Suppressor macrophage treated with lipopolysaccharide for 1 hour (primary cell): Measurements from ENCODE around the gene YPEL2.
"Not testable (repeated sequence)": the region's sequence is repeated elsewhere in the genome, so short reads cannot be mapped to it uniquely, and the experiment has no call there.

Experiments
- DNase-seq, 3 donors: peaks; one replicate each; pipeline ENCODE4 v3.0.0-alpha.2; 2020 to 2022

YPEL2 gene

GRCh38 chr17:59378675-59379074 is 47.2 kb downstream of the YPEL2 start:
- DNase-seq, result no peak

DNA sequence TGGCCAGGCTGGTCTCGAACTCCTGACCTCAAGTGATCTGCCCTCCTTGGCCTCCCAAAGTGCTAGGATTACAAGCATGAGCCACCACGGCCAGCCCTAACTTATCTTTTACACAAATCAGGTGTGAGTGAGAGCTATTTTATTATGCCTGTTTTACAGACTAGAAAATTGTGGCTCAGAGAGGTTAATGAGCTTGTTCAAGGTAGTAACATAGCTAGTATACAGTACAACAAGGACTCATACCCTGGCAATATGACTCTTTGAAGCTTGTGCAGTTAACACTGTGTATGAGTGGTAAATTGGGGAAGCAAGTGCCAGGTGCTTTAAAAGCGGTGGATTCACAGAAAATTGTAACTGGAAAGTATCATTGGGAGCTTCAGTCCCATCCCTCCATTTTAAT is 49.0 kb downstream of the YPEL2 start:
- DNase-seq, result no peak

DNA sequence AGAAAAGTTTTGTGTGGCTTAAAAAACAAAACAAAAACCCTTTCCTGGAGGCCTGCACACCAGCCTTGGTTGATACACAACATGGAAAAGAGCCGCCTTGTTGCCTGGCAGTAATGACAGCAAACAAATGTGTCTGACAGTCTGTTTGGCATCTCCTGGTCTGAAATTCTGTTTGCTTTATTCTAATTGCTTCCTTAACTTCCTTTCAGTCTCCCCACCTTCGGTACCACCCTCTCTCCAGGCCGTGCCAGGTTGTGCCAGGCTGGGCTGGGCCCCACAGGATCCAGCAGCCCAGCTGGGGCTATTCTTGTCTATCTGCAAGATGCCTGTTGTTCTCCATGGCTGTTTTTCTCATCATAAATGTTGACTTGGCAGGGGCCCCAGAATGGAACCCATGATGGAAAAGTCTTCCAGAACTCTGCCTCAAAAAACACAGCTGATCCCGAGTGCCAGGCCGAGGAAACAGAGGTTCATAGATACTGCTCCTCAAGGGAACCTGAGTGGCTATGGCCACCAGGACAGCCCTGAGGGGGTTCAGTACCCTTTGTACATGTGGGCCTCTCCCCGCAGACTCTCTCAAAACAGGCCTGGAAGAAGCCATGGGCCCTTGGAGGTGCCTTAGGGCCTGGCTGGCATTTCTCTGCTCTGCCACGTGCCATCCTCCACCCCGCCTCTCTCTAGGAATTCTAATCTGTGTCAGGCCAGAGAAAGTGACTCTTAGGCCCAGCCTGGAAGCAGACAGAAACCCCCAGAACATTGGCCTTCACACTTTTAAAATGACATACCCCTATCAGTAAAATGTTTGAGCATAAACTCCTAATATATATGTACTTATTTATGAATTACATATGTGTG is 50.5 kb downstream of the YPEL2 start:
- DNase-seq, result no peak

- no peak for DNase-seq
These were observed 52.4 kb downstream of the YPEL2 start for GRCh38 chr17:59383893-59384292.

GRCh38 chr17:59387351-59388068 is 56.1 kb downstream of the YPEL2 start:
- DNase-seq, result no peak

- DNase-seq, result no peak
These were observed 56.7 kb downstream of the YPEL2 start for GRCh38 chr17:59388069-59388556.

DNA sequence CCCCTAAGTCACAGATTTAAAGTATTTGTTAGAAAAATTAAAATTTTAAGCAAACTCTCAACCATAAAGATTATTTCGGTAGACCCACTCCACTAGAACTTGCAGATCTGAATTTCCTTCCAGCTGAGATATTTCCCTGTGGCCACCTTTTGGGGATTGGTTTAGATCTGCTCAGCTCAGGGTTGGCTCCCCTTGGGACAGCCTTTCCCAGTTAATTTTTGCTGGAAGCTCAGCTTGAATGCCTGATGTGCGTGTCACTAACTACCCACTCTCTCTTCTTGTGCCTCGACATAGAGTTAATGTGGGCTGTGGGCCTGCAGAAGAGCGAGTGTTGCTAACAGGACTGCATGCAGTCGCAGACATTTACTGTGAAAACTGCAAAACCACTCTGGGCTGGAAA is 57.6 kb downstream of the YPEL2 start:
- DNase-seq, result no peak

DNA sequence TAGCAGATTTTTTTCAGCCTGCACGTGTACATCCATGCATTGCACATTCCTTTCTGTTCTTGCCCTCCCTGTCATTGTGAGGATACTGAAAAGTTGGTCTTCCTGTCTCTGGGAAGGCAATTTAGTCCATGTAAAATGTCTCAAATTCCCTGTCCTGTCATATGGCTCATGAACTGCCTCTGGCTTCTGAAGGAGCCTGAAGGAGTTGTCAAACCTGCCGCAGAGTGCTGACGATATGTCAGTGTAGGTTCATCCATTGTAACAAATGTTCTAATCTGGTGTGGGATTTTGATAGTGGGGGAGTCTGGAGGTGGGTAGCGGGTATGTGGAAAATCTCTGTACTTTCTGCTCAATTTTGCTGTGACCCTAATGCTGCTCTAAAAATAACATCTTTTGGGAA is 59.6 kb downstream of the YPEL2 start:
- DNase-seq, result no peak

GRCh38 chr17:59392973-59393679 is 61.7 kb downstream of the YPEL2 start:
- DNase-seq, result no peak

GRCh38 chr17:59393742-59394410 is 62.4 kb downstream of the YPEL2 start:
- not testable (repeated sequence) for DNase-seq

DNA sequence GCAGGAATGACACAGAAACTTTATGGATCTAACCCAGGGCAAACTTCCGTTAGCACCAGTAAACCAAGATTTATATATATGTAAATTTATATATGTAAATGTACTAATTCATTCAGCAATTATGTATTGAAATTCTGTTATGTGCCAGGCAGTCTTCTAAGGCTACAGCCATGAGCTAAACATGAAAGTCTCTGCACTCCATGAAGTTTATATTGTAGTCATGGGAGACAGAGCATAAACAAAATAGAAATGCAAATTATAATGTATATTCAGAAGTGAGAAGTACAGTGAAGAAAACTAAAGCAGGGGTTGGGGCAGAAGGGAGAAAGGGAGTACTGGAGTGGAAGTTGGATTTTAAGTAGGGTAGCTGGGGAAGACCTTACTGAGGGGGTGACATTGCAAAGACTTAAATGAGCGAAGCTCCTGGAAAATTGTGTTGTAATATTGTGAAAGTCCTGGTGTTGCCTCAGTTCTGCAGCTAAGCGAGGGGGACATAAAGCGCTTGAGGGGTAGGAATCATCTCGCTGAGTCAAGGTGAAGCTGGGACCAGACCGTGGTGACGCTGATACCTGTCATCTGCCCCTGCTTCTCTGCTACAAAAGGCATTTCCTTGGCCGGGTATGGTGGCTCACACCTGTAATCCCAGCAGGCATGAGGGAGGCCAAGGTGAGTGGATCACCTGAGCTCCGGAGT is 64.8 kb downstream of the YPEL2 start:
- DNase-seq, result no peak

DNA sequence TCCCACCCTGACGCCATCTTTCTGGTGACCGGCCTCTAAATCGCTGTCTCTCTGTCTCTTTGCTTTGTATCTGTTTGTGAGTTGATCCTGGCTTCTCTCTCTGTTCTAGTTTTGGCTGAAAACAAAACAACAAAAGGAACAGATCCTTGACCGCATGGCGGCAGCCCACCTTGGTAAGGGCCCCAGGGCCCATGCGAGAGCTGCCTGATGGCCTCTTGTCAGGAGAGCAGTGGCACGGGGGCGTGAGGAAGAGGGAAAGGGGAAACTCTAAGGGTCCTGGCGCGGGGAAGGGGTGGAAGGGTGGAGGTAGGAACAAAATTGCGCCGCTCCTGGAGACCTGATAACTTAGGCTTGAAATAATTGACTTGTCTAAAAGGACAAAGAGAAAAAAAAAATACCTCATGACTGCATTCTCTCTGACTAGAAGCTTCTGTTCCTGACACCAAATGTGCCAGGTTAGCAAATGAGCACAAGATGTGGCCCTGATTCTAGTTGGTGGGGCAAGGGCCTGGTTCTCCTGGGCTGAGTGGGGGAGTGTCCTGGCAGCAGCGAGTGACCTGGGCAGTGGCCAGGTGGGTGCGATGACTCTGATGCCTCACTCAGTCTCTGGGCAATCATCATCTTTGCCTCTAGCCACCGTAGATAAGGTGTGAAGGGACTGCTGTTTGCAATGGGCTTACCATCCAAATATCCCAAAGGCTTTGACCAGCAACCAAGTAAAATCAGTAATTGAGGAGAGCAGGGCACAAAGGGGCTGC is 66.0 kb downstream of the YPEL2 start:
- DNase-seq, result no peak

GRCh38 chr17:59399914-59400313 is 68.5 kb downstream of the YPEL2 start:
- no peak for DNase-seq

GRCh38 chr17:59400858-59401257 is 69.4 kb downstream of the YPEL2 start:
- DNase-seq, result no peak

DNA sequence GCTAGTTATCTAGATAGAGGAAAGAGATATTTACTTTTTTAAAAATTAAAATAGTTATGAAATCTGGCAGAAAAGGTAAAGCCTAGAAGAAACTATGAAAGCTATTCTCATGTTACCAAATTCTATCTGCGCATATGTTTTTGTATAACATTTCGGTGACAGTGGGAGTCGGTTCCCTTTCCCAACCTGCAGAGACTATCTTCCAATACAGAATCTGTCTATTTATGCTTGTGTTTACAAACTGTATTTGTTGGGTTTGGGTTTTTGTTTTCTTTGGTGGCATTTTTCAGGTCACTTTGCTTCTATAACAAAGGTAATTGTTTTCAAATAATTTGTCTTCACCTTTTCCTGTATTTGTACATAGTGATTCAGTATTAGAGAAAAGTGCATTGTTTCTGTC is 69.8 kb downstream of the YPEL2 start:
- no peak for DNase-seq

- no peak for DNase-seq
These were observed 70.3 kb downstream of the YPEL2 start for GRCh38 chr17:59401725-59402124.

GRCh38 chr17:59402760-59403159 is 71.3 kb downstream of the YPEL2 start:
- DNase-seq, result no peak

DNA sequence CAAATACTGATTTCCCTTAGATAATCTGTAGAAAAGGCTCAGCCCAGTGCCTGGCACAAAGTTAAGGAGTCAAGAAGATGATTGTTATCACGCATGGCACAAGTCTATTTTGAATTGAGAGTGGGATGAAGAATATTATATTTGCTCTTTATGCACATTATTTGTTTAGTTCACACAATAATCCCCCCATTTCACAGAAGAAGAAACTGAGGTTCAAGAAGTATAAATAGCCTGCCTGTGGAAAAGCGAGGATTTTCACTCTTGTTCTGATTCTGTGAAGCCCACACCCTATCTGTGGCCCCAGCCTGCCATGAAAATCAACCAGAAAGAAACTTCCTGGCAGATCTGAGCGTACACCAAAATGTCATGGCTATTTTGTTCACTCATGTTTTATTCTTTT is 73.0 kb downstream of the YPEL2 start:
- DNase-seq, result no peak

DNA sequence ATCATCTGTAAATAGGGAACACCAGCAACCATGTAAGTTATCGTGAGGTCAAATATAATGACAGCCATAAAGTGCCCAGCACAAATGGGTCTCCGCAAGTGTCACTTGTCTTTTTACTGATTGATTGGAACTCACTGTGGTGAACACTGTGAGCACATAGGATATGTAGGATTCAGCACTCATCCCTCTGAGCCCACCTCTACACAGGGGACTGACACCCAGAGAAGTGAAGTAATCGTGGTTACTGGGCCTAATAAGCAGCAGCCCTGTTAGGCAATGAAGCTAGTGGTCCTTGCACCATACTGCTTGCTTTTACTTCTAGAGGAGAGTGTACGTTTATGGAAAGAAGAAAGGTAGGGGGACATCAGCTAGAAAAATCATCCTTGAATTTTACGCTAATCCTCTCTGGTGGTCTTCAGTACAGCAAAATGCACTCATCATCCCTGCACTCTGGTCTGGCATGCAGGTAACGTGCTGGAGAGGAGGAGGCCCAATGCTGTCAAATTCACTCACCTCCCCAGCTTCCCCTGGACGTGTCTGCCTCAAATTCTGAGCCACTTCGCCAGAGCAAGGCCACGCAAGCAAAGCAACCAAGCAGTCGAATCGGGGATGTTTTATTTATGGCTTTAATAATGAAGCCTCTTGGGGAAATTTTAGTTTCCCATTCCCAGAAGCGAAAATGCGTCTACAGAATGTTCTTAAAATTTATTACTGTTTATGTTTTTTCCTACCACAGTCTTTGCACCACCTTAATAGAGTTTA is 74.7 kb downstream of the YPEL2 start:
- no peak for DNase-seq

- DNase-seq, result no peak
These were observed 75.4 kb downstream of the YPEL2 start for GRCh38 chr17:59406808-59407381.
